A549 treated with CpdA at 1 μM for 4 hours (cell line): ENCODE data around the gene KNL1. TPM values are rescaled to one million over a fixed set of nuclear protein-coding genes. Genes with fewer than 3 reads are reported as not detected.

Experiments
- total RNA-seq: library from RNA; stranded (reverse); fragments of 200-300 nt; extraction: Qiagen RNA extraction; gene quantifications from 5 replicates; pipeline ENCODE4 v1.2.3, GENCODE V29; 2022; ENCODE audit warnings: low read depth

Gene KNL1
- total RNA-seq: 5.0 to 10.1 TPM (median 7.3 TPM) in 5 replicates

GRCh38 chr15:40593588-40594428 lies at the start of gene KNL1:
KNL1 (plus strand) TSS chr15:40594249; CDS start chr15:40602932, 8,683 bp downstream.

GRCh38 chr15:40564591-40565332 lies 29.3 kb upstream of the KNL1 start, which contains the start of gene CCDC32:
CCDC32 (minus strand) TSS chr15:40565042; CDS start chr15:40563015, 2,027 bp downstream.

GRCh38 chr15:40569129-40569953 lies 24.7 kb upstream of the KNL1 start, which contains the start of gene RPUSD2:
RPUSD2 (plus strand) TSS chr15:40569299; CDS start chr15:40569338, 39 bp downstream.

GRCh38 chr15:40694688-40695468 lies 100.8 kb downstream of the KNL1 start, which contains the start of gene RAD51:
RAD51 (plus strand) TSS chr15:40695174; CDS start chr15:40698759, 3,585 bp downstream.

Other genes starting within 250 kb of the KNL1 start
- not detected in 5 replicates for gene PHGR1, start 243.2 kb upstream of the KNL1 start, total RNA-seq
- 0.64 to 1.7 TPM (median 1.4 TPM) in 5 replicates for gene DISP2, start 236.0 kb upstream of the KNL1 start, total RNA-seq
- gene KNSTRN, start 211.5 kb upstream of the KNL1 start, total RNA-seq: 40.0 to 50.7 TPM (median 45.3 TPM) in 5 replicates
- 12.6 to 14.4 TPM (median 13.2 TPM) in 5 replicates for gene IVD, start 188.5 kb upstream of the KNL1 start, total RNA-seq
- gene BAHD1, start 153.3 kb upstream of the KNL1 start, total RNA-seq: 10.5 to 12.7 TPM (median 11.5 TPM) in 5 replicates
- 15.1 to 21.7 TPM (median 19.6 TPM) in 5 replicates for gene CHST14, start 123.3 kb upstream of the KNL1 start, total RNA-seq
- 16.4 to 30.1 TPM (median 17.1 TPM) in 5 replicates for gene CCDC32, start 29.2 kb upstream of the KNL1 start, total RNA-seq
- gene RPUSD2, start 24.9 kb upstream of the KNL1 start, total RNA-seq: 14.3 to 16.8 TPM (median 15.6 TPM) in 5 replicates
- 18.5 to 23.7 TPM (median 18.7 TPM) in 5 replicates for gene RAD51, start 100.9 kb downstream of the KNL1 start, total RNA-seq
- gene RMDN3, start 161.0 kb downstream of the KNL1 start, total RNA-seq: 21.1 to 24.4 TPM (median 22.7 TPM) in 5 replicates
- 5.6 to 8.3 TPM (median 6.7 TPM) in 5 replicates for gene GCHFR, start 169.8 kb downstream of the KNL1 start, total RNA-seq
- 0.07 to 0.17 TPM (median 0.13 TPM) in 4 of 5 replicates, not detected in the other for gene C15orf62, start 175.7 kb downstream of the KNL1 start, total RNA-seq
- gene ZFYVE19, start 212.8 kb downstream of the KNL1 start, total RNA-seq: 16.1 to 19.6 TPM (median 17.7 TPM) in 5 replicates
- gene DNAJC17, start 213.2 kb downstream of the KNL1 start, total RNA-seq: 20.7 to 30.0 TPM (median 23.8 TPM) in 5 replicates
- gene PPP1R14D, start 234.5 kb downstream of the KNL1 start, total RNA-seq: 0.20 to 0.32 TPM in 2 of 5 replicates, not detected in the others
- 0.82 to 1.1 TPM (median 0.92 TPM) in 5 replicates for gene SPINT1, start 249.8 kb downstream of the KNL1 start, total RNA-seq